Body of pancreas (tissue), 4 donors: Measurements from ENCODE around the gene PDE4D. TPM values are rescaled to one million over a fixed set of nuclear protein-coding genes. Genes with fewer than 3 reads are reported as not detected.

Experiments used
- ATAC-seq: fragments of 150-250 bp; one replicate; pipeline ENCODE4 v1.9.1; 2016
- DNase-seq, 4 donors: peaks; one replicate each; pipeline ENCODE4 v3.0.0-alpha.2; 2019
- H3K27ac ChIP-seq, 4 donors: fragments of 200-600 bp; sonication (generic); 1 replicate in 3 of 4; 2 replicates in 1 of 4; pipeline versions ENCODE4 v1.5.1 to v1.6.1; 2016 to 2019; ENCODE audit warnings: mild to moderate bottlenecking in 1 of 4, mixed read lengths in 1 of 4, moderate library complexity in 1 of 4
- H3K27me3 ChIP-seq, 2 donors: fragments of 200-600 bp; sonication (generic); one replicate each; pipeline ENCODE4 v1.6.0; 2016; ENCODE audit warnings: mild to moderate bottlenecking in 1 of 2
- H3K36me3 ChIP-seq, 2 donors: fragments of 200-600 bp; sonication (generic); replicated peaks in 1 of 2; 2 replicates each; pipeline ENCODE4 v1.5.1; 2016; ENCODE audit warnings: low read depth in 2 of 2; ENCODE audit not compliant: insufficient read depth in 1 of 2
- H3K4me1 ChIP-seq: fragments of 200-600 bp; sonication (generic); one replicate; pipeline ENCODE4 v1.6.0; 2016
- H3K4me3 ChIP-seq, 2 donors: fragments of 200-600 bp; sonication (generic); 1 replicate in 1 of 2; 2 replicates in 1 of 2; pipeline ENCODE4 v1.5.1; 2016 to 2019
- H3K9me3 ChIP-seq, 3 donors: fragments of 200-600 bp; sonication (generic); 1 replicate in 2 of 3; 2 replicates in 1 of 3; pipeline ENCODE4 v1.5.1; 2016
- POLR2A ChIP-seq, 3 donors: fragments of 450-650 bp; IDR thresholded peaks; one replicate each; pipeline ENCODE4 v1.6.1; 2016; ENCODE audit warnings: antibody characterized with exemption in 3 of 3, mild to moderate bottlenecking in 2 of 3
- WGBS, 2 donors: methylation state at CpG; one replicate each; pipeline ENCODE4 v1.1.5; 2017; 5-methylcytosine and 5-hydroxymethylcytosine counted together
- intact Hi-C: fragments of 100-400 bp; cut with DNase I; formaldehyde crosslinking; loops from one replicate; pipeline ENCODE4 v1.15.1; 2023
- total RNA-seq, 2 donors: library from RNA; depleted of rRNA; stranded (reverse); fragments of >200 nt; gene quantifications; one replicate each; pipeline ENCODE4 v1.1.0, GENCODE V29; 2016
- TF ChIP-seq, protein P1 (sequence below), 7 experiments: fragments of 450-650 bp in 4 of 7; fragments of 200-600 bp in 3 of 7; sonication (generic) in 3 of 7; IDR thresholded peaks; one replicate each; pipeline ENCODE4 v1.5.1; 2016 to 2019; ENCODE audit warnings: antibody characterized with exemption in 7 of 7

The PDE4D gene
- total RNA-seq, 2 donors from 2014 or later = 8.6 to 9.2 TPM

DNA sequence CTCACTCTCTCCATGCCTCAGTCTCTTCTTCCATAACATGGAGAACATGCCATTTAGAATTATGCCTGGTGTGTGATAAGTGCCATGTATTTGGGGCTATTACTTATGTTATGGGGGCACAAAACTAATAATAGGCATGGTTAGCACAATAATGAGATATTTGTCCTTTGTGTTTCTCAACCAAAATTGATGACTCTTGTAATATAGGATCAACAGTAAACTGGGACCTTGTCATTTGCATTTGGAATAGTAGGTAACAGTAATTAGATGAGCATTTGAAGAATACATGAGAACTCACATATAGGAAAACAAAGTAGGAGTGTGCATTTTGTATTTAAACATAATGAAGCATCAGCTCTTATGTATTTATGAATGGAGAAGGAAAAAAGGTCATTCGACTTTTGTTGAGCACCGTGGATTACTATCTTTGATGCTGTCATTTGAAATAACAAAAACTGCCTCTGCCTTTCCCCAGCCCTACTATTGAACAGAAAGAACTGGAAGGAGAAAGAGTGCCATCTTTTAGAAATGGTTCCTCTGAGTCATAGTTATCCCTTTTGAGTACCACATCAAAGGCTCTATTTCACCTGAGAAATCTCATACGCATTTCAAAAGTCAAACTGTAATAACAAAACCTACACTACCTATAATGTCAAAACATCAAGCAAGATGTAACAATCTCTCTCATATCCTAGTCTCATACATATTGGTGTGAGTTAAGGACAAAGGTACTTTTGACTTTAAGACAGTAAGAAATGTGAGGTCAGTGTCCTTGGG, 655.2 kb downstream of the PDE4D start:
- WGBS, 2 donors = 86% methylated on average over 3 of the region's 3 CpGs
- no peaks in the 10 kb centered on the region for H3K9me3 ChIP-seq
- no peak for TF ChIP-seq POLR2A (IDR thresholded peaks at IDR 0.05)
- TF ChIP-seq, protein P1, sequence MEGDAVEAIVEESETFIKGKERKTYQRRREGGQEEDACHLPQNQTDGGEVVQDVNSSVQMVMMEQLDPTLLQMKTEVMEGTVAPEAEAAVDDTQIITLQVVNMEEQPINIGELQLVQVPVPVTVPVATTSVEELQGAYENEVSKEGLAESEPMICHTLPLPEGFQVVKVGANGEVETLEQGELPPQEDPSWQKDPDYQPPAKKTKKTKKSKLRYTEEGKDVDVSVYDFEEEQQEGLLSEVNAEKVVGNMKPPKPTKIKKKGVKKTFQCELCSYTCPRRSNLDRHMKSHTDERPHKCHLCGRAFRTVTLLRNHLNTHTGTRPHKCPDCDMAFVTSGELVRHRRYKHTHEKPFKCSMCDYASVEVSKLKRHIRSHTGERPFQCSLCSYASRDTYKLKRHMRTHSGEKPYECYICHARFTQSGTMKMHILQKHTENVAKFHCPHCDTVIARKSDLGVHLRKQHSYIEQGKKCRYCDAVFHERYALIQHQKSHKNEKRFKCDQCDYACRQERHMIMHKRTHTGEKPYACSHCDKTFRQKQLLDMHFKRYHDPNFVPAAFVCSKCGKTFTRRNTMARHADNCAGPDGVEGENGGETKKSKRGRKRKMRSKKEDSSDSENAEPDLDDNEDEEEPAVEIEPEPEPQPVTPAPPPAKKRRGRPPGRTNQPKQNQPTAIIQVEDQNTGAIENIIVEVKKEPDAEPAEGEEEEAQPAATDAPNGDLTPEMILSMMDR (IDR thresholded peaks at IDR 0.05) = no peak
- no peak for DNase-seq
- intact Hi-C loops = no loop called here
- H3K4me3 ChIP-seq = no peak overlapping the region
- H3K27ac ChIP-seq = no peak overlapping the region
- H3K4me1 ChIP-seq = no peaks in the 10 kb centered on the region
- no peak for ATAC-seq
- no peaks in the 10 kb centered on the region for H3K36me3 ChIP-seq
- H3K27me3 ChIP-seq = no peaks in the 10 kb centered on the region

DNA sequence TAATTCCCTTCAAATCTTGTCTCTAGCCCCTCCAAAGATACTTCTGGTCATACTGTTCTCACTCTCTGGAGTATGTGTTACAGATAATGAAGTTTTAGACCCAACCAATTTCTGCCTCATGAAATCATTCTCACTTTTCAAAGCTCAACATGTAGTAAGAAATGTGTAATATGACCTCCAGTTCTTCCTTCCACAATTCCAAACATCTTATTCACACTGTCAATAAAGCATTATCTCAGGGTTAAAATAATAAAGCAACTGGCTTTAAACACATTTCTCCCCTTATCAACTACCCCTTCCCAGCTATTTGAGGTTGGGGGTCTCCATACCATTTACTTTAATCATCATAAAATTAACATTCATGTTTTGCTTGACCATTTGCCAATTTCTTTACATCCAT, 656.5 kb downstream of the PDE4D start:
- ATAC-seq = no peak
- intact Hi-C loops = no loop called here
- Histone ChIP-seq H3K36me3 (no peaks in the 10 kb centered on the region), H3K27ac (no peak overlapping the region), H3K27me3 (no peaks in the 10 kb centered on the region), H3K4me3 (no peak overlapping the region), H3K4me1 (no peaks in the 10 kb centered on the region), H3K9me3 (no peaks in the 10 kb centered on the region)
- no peak for TF ChIP-seq POLR2A (IDR thresholded peaks at IDR 0.05)
- TF ChIP-seq, protein P1 (IDR thresholded peaks at IDR 0.05) = no peak
- no peak for DNase-seq

DNA sequence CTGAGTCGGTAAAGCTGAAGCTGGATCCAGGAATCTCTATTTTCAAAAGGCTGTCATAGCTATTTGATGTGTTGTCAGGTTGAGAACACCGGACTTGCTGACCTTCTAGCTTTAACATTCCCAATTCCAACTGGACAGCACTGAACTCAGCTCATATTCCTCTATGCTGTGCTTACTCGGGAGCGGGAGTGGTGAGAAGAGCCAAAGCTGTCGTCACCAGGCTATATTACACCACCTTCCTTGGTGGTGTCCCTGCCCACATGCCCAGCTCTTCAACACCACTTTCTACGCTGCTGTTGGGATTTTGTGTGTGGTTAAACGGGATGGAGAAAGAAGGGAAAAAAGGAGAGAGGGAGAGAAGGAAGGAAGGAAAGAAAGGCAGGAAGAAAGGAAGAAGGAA, 657.1 kb downstream of the PDE4D start:
- TF ChIP-seq, protein P1 (IDR thresholded peaks at IDR 0.05) = no peak
- Histone ChIP-seq H3K9me3 (no peaks in the 10 kb centered on the region), H3K36me3 (no peaks in the 10 kb centered on the region), H3K4me3 (no peak overlapping the region), H3K27ac (no peak overlapping the region), H3K27me3 (no peaks in the 10 kb centered on the region), H3K4me1 (no peaks in the 10 kb centered on the region)
- DNase-seq (no peak), ATAC-seq (no peak)
- 84 to 94% methylated on average over 7 of the region's 7 CpGs for WGBS, 2 donors
- intact Hi-C loops = no loop called here

DNA sequence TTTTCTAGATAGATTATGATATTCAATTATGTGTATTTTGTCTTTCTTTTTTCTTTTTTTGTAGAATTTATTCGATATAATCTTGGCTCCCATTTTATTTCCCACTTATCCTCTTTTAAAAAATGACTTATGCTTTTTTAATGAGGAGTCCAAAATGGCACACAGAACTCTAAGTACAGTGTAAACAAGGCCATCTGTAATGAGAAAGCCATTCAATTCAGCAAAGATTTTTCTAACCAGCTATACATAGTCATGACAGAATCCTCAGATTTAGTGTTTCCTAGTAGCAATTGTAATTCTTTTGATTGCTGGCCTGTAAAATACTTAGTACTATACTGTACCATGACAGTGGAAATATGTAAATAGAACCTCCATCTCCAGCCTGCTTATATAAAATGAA, 659.3 kb downstream of the PDE4D start:
- no peak for ATAC-seq
- no peak for TF ChIP-seq POLR2A (IDR thresholded peaks at IDR 0.05)
- TF ChIP-seq, protein P1 (IDR thresholded peaks at IDR 0.05) = no peak
- Histone ChIP-seq H3K4me3 (no peak overlapping the region), H3K36me3 (no peaks in the 10 kb centered on the region), H3K27me3 (no peaks in the 10 kb centered on the region), H3K27ac (no peak overlapping the region), H3K9me3 (no peaks in the 10 kb centered on the region), H3K4me1 (no peaks in the 10 kb centered on the region)
- no peak for DNase-seq
- intact Hi-C loops = no loop called here
- 67 to 79% methylated on average over 1 of the region's 1 CpG for WGBS, 2 donors
